Naive thymus-derived CD4-positive, alpha-beta T cell (primary cell): ENCODE measurements around the gene NR2F1-AS1. TPM values are rescaled to one million over a fixed set of nuclear protein-coding genes. Genes with fewer than 3 reads are reported as not detected.

Experiments
- ATAC-seq: fragments of 150-1000 bp; cut with Tn5 transposase; 2 replicates; pipeline ENCODE4 v1.10.0; 2021; ENCODE audit warnings: mild to moderate bottlenecking, moderate library complexity
- CTCF ChIA-PET: fragments of 350-600 bp; sonication (Branson Sonifier 250); formaldehyde crosslinking; loops from one replicate; lab custom pipeline; 2021; ENCODE audit warnings: antibody characterized with exemption; lab: Charles Lee
- POLR2A ChIA-PET: fragments of 350-600 bp; sonication (Branson Sonifier 250); formaldehyde crosslinking; loops from one replicate; lab custom pipeline; 2021; ENCODE audit warnings: antibody characterized with exemption, inconsistent platforms; lab: Charles Lee
- DNase-seq, 9 donors: peaks; one replicate each; pipeline versions ENCODE4 v3.0.0 to v3.0.0-alpha.2; 2020 to 2022; ENCODE audit warnings: mixed read lengths in 1 of 9
- H3K27ac ChIP-seq: one replicate; pipeline ENCODE4 v1.7.0; 2013; ENCODE audit warnings: mild to moderate bottlenecking, low read depth, low read length, moderate library complexity
- H3K27me3 ChIP-seq, 2 donors: one replicate each; pipeline ENCODE4 v1.7.0; 2013; ENCODE audit warnings: low read length in 2 of 2, mild to moderate bottlenecking in 2 of 2, moderate library complexity in 2 of 2; ENCODE audit not compliant: control insufficient read depth in 2 of 2, insufficient read depth in 2 of 2
- H3K36me3 ChIP-seq, 3 experiments: 1 replicate in 2 of 3; 2 replicates in 1 of 3; pipeline ENCODE4 v1.7.0; 2013; ENCODE audit warnings: low read length in 3 of 3, mild to moderate bottlenecking in 3 of 3, moderate library complexity in 1 of 3; ENCODE audit not compliant: insufficient read depth in 3 of 3, control insufficient read depth in 2 of 3
- H3K4me1 ChIP-seq, 2 donors: one replicate each; pipeline ENCODE4 v1.7.0; 2013; ENCODE audit warnings: low read length in 2 of 2, mild to moderate bottlenecking in 2 of 2, moderate library complexity in 1 of 2; ENCODE audit not compliant: control insufficient read depth in 2 of 2, insufficient read depth in 2 of 2
- H3K4me3 ChIP-seq: 2 replicates; pipeline ENCODE4 v1.7.0; 2013; ENCODE audit warnings: mild to moderate bottlenecking, low read length
- H3K9me3 ChIP-seq, 3 experiments: 1 replicate in 2 of 3; 2 replicates in 1 of 3; pipeline ENCODE4 v1.7.0; 2013; ENCODE audit warnings: low read length in 3 of 3; ENCODE audit not compliant: control insufficient read depth in 2 of 3
- H3K27ac Mint-ChIP-seq, 9 donors: one replicate each; pipeline ENCODE4 v1.8.0; 2020 to 2022; ENCODE audit warnings: mixed read lengths in 9 of 9, mild to moderate bottlenecking in 8 of 9, moderate library complexity in 5 of 9, inconsistent platforms in 2 of 9
- H3K27me3 Mint-ChIP-seq, 5 donors: one replicate each; pipeline ENCODE4 v1.8.0; 2021 to 2022; ENCODE audit warnings: mixed read lengths in 5 of 5, mild to moderate bottlenecking in 1 of 5
- H3K36me3 Mint-ChIP-seq, 5 donors: one replicate each; pipeline ENCODE4 v1.8.0; 2020 to 2022; ENCODE audit warnings: mixed read lengths in 5 of 5, mild to moderate bottlenecking in 3 of 5, inconsistent platforms in 1 of 5
- H3K4me1 Mint-ChIP-seq, 7 donors: one replicate each; pipeline ENCODE4 v1.8.0; 2020 to 2022; ENCODE audit warnings: mixed read lengths in 7 of 7, mild to moderate bottlenecking in 3 of 7, inconsistent platforms in 1 of 7
- H3K4me3 Mint-ChIP-seq, 10 donors: one replicate each; pipeline ENCODE4 v1.8.0; 2020 to 2022; ENCODE audit warnings: mild to moderate bottlenecking in 10 of 10, mixed read lengths in 10 of 10, moderate library complexity in 6 of 10, inconsistent platforms in 2 of 10
- H3K9me3 Mint-ChIP-seq, 11 donors: one replicate each; pipeline ENCODE4 v1.8.0; 2020 to 2022; ENCODE audit warnings: mixed read lengths in 11 of 11, mild to moderate bottlenecking in 4 of 11, inconsistent platforms in 1 of 11, moderate library complexity in 1 of 11
- intact Hi-C, 2 donors: fragments of 100-400 bp; cut with micrococcal nuclease; formaldehyde crosslinking; loops; one replicate each; pipeline ENCODE4 v1.15.1; 2023
- polyA plus RNA-seq, 2 donors: library from polyadenylated mRNA; unstranded; fragments of 300-500 nt; fragmentation: Illumina TruSeq; gene quantifications; one replicate each; pipeline ENCODE4 v1.2.3, GENCODE V29; 2021
- total RNA-seq, 6 experiments: library from RNA in 5 of 6; stranded (reverse) in 5 of 6; gene quantifications; 1 replicate in 5 of 6; 2 replicates in 1 of 6; pipeline ENCODE4 v1.2.3 and lab custom pipeline; 2021 to 2026

NR2F1-AS1 gene
- total and polyA plus RNA-seq, 7 experiments from 2014 or later: not detected

- no peaks in the 10 kb centered on the region for H3K9me3 ChIP-seq
- Mint-ChIP-seq H3K4me1 (peaks cover 10 to 24% (median 17%) of the 10 kb centered on the region in 7 donors), H3K4me3 (no peak overlapping the region), H3K27ac (no peak overlapping the region), H3K9me3 (peaks cover 0 to 16% (median 5%) of the 10 kb centered on the region in 11 donors), H3K36me3 (peaks cover 0 to 11% (median 3%) of the 10 kb centered on the region in 5 donors), H3K27me3 (peaks cover 42 to 76% (median 57%) of the 10 kb centered on the region in 5 donors)
- ChIA-PET CTCF (no interaction called here), POLR2A (no interaction called here)
- H3K36me3 ChIP-seq: no peaks in the 10 kb centered on the region
- intact Hi-C loops: loop anchor here in 1 of 2 donors (10.0 kb wide), 1 partner anchor 498 kb away; a partner anchor contains a TSS
- H3K27ac ChIP-seq: no peak overlapping the region
- peaks cover 8 to 16% of the 10 kb centered on the region in 2 donors for H3K27me3 ChIP-seq
- ATAC-seq (no peak), DNase-seq (no peak)
- no peak overlapping the region for H3K4me3 ChIP-seq
- peaks cover 7 to 9% of the 10 kb centered on the region in 2 donors for H3K4me1 ChIP-seq
These were observed 35.6 kb upstream of the NR2F1-AS1 start for GRCh38 chr5:93616538-93617174.

- Mint-ChIP-seq H3K36me3 (peaks cover 0 to 11% (median 3%) of the 10 kb centered on the region in 5 donors), H3K27me3 (peaks cover 70 to 89% (median 84%) of the 10 kb centered on the region in 5 donors), H3K27ac (peak overlapping the region in 1 of 9 donors; percentile 23), H3K4me1 (peaks cover 0 to 17% (median 9%) of the 10 kb centered on the region in 7 donors), H3K9me3 (peaks cover 2 to 51% (median 14%) of the 10 kb centered on the region in 11 donors), H3K4me3 (no peak overlapping the region)
- Histone ChIP-seq H3K9me3 (no peaks in the 10 kb centered on the region), H3K4me1 (peaks cover 3 to 4% of the 10 kb centered on the region in 2 donors), H3K36me3 (no peaks in the 10 kb centered on the region), H3K27me3 (peaks cover 29 to 35% of the 10 kb centered on the region in 2 donors), H3K27ac (no peak overlapping the region), H3K4me3 (no peak overlapping the region)
- ATAC-seq: no peak
- intact Hi-C loops: loop anchor here in 1 of 2 donors (1.0 to 10.0 kb wide), 2 partner anchors 28 to 502 kb away; a partner anchor contains a TSS
- ChIA-PET POLR2A (no interaction called here), CTCF (no interaction called here)
- DNase-seq: no peak
These were observed 31.8 kb upstream of the NR2F1-AS1 start for GRCh38 chr5:93612855-93613243.

- Histone ChIP-seq H3K4me1 (peaks cover 3 to 7% of the 10 kb centered on the region in 2 donors), H3K27ac (no peak overlapping the region), H3K27me3 (peaks cover 31 to 41% of the 10 kb centered on the region in 2 donors), H3K36me3 (no peaks in the 10 kb centered on the region), H3K4me3 (no peak overlapping the region), H3K9me3 (no peaks in the 10 kb centered on the region)
- ATAC-seq (peak; percentile 38), DNase-seq (no peak)
- Mint-ChIP-seq H3K9me3 (peaks cover 2 to 51% (median 14%) of the 10 kb centered on the region in 11 donors), H3K27me3 (peaks cover 76 to 93% (median 90%) of the 10 kb centered on the region in 5 donors), H3K4me1 (peaks cover 0 to 24% (median 13%) of the 10 kb centered on the region in 7 donors), H3K36me3 (peaks cover 0 to 11% (median 3%) of the 10 kb centered on the region in 5 donors), H3K27ac (no peak overlapping the region), H3K4me3 (peak overlapping the region in 1 of 10 donors; percentile 22)
- intact Hi-C loops: loop anchor here in 1 of 2 donors (1.0 to 10.0 kb wide), 2 partner anchors 27 to 503 kb away; a partner anchor contains a TSS
- CTCF ChIA-PET: interaction anchor here (1.2 kb wide), 1 partner anchor 188 kb away, joined by 3 read pairs; no protein-coding TSS in a partner anchor
- POLR2A ChIA-PET: no interaction called here
These were observed 31.2 kb upstream of the NR2F1-AS1 start for GRCh38 chr5:93611976-93612854.

GRCh38 chr5:93611273-93611975, 30.4 kb upstream of the NR2F1-AS1 start:
- H3K4me3 ChIP-seq: no peak overlapping the region
- peaks cover 31 to 42% of the 10 kb centered on the region in 2 donors for H3K27me3 ChIP-seq
- H3K4me3 Mint-ChIP-seq: peak overlapping the region in 2 of 10 donors; percentile 8 to 22
- H3K9me3 Mint-ChIP-seq: peaks cover 2 to 56% (median 14%) of the 10 kb centered on the region in 11 donors
- intact Hi-C loops: loop anchor here in 1 of 2 donors (10.0 kb wide), 1 partner anchor 503 kb away; a partner anchor contains a TSS
- no peaks in the 10 kb centered on the region for H3K9me3 ChIP-seq
- H3K36me3 Mint-ChIP-seq: peaks cover 0 to 10% (median 3%) of the 10 kb centered on the region in 5 donors
- H3K27ac ChIP-seq: no peak overlapping the region
- peaks cover 0 to 24% (median 14%) of the 10 kb centered on the region in 7 donors for H3K4me1 Mint-ChIP-seq
- peaks cover 84 to 93% (median 90%) of the 10 kb centered on the region in 5 donors for H3K27me3 Mint-ChIP-seq
- DNase-seq (no peak), ATAC-seq (no peak)
- ChIA-PET POLR2A (no interaction called here), CTCF (interaction anchor here (0.6 to 1.2 kb wide), 2 partner anchors 40 to 189 kb away, joined by 3 to 5 read pairs; no protein-coding TSS in a partner anchor)
- peak overlapping the region in 2 of 9 donors; percentile 10 to 30 for H3K27ac Mint-ChIP-seq
- H3K36me3 ChIP-seq: no peaks in the 10 kb centered on the region
- H3K4me1 ChIP-seq: peaks cover 3 to 7% of the 10 kb centered on the region in 2 donors

GRCh38 chr5:93610581-93611272, 29.7 kb upstream of the NR2F1-AS1 start:
- no peak overlapping the region for H3K27ac ChIP-seq
- H3K4me3 ChIP-seq: no peak overlapping the region
- H3K36me3 ChIP-seq: no peaks in the 10 kb centered on the region
- H3K36me3 Mint-ChIP-seq: peaks cover 0 to 10% (median under 1%) of the 10 kb centered on the region in 5 donors
- peak overlapping the region in 1 of 10 donors; percentile 33 for H3K4me3 Mint-ChIP-seq
- H3K9me3 ChIP-seq: no peaks in the 10 kb centered on the region
- peaks cover 81 to 93% (median 91%) of the 10 kb centered on the region in 5 donors for H3K27me3 Mint-ChIP-seq
- peaks cover 35 to 43% of the 10 kb centered on the region in 2 donors for H3K27me3 ChIP-seq
- H3K9me3 Mint-ChIP-seq: peaks cover 2 to 58% (median 14%) of the 10 kb centered on the region in 11 donors
- CTCF ChIA-PET: interaction anchor here (1.2 kb wide), 1 partner anchor 190 kb away, joined by 3 read pairs; no protein-coding TSS in a partner anchor
- ATAC-seq (no peak), DNase-seq (no peak)
- H3K4me1 ChIP-seq: peaks cover 3 to 7% of the 10 kb centered on the region in 2 donors
- intact Hi-C loops: loop anchor here in 1 of 2 donors (1.0 to 10.0 kb wide), 2 partner anchors 30 to 504 kb away; a partner anchor contains a TSS
- no peak overlapping the region for H3K27ac Mint-ChIP-seq
- peaks cover 0 to 24% (median 14%) of the 10 kb centered on the region in 7 donors for H3K4me1 Mint-ChIP-seq
- POLR2A ChIA-PET: interaction anchor here (0.5 kb wide), 1 partner anchor 24 kb away, joined by 3 read pairs; no protein-coding TSS in a partner anchor
